ENCODE data around the gene GFRA4. TPM values are rescaled to one million over a fixed set of nuclear protein-coding genes. Genes with fewer than 3 reads are reported as not detected.

The GFRA4 gene
- total RNA-seq, 2 donors from 2014 or later: not detected

DNA sequence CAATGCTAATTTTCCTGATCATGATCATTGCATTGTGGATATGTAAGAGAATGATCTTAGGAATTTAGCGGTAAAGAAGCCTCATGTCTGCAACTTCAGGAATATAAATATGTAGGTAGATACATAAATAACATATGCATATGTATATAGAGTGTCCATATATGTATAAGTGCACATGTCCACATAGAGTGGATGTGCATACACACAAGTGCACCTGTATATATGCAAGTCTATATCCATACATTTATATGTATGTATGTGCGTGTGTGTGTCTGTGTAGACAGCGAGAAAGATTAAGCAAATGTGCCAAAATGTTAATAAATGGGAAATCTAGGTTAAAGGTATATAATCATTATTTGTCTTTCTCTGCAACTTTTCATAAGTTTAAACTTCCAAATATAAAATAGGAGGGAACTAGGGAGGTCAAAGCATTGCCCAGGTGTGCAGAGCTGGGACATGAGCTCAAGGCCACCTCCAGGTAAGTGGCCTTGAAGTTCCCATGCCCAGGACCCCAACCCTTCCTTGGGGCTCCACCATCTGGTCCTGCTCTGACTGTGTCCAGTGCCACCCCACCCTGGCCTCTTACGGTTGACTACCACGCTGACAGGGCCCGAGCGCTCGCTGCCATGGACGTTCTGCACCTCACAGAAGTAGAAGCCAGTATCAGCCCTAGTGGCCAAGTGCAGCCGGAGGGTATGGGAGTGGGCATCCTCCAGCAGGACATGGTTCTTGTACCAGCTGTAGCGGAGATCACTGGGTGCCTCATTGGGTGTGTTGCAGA lies 39.6 kb upstream of the GFRA4 start:
- no peak overlapping the region for H3K4me3 ChIP-seq
- H3K9ac ChIP-seq (ENCODE audit: low read depth in 2 of 2, low read length in 2 of 2): no peak overlapping the region
- no peak overlapping the region for H3K27ac ChIP-seq
- H3K4me1 ChIP-seq: no peaks in the 10 kb centered on the region
- TF ChIP-seq, protein P1, sequence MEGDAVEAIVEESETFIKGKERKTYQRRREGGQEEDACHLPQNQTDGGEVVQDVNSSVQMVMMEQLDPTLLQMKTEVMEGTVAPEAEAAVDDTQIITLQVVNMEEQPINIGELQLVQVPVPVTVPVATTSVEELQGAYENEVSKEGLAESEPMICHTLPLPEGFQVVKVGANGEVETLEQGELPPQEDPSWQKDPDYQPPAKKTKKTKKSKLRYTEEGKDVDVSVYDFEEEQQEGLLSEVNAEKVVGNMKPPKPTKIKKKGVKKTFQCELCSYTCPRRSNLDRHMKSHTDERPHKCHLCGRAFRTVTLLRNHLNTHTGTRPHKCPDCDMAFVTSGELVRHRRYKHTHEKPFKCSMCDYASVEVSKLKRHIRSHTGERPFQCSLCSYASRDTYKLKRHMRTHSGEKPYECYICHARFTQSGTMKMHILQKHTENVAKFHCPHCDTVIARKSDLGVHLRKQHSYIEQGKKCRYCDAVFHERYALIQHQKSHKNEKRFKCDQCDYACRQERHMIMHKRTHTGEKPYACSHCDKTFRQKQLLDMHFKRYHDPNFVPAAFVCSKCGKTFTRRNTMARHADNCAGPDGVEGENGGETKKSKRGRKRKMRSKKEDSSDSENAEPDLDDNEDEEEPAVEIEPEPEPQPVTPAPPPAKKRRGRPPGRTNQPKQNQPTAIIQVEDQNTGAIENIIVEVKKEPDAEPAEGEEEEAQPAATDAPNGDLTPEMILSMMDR (IDR thresholded peaks at IDR 0.05): no peak
- no peak for DNase-seq
- H3K9me3 ChIP-seq: no peaks in the 10 kb centered on the region
- H3K36me3 ChIP-seq: no peaks in the 10 kb centered on the region
- intact Hi-C loops (cut with DNase I): no loop called here
- no peaks in the 10 kb centered on the region for H3K27me3 ChIP-seq

DNA sequence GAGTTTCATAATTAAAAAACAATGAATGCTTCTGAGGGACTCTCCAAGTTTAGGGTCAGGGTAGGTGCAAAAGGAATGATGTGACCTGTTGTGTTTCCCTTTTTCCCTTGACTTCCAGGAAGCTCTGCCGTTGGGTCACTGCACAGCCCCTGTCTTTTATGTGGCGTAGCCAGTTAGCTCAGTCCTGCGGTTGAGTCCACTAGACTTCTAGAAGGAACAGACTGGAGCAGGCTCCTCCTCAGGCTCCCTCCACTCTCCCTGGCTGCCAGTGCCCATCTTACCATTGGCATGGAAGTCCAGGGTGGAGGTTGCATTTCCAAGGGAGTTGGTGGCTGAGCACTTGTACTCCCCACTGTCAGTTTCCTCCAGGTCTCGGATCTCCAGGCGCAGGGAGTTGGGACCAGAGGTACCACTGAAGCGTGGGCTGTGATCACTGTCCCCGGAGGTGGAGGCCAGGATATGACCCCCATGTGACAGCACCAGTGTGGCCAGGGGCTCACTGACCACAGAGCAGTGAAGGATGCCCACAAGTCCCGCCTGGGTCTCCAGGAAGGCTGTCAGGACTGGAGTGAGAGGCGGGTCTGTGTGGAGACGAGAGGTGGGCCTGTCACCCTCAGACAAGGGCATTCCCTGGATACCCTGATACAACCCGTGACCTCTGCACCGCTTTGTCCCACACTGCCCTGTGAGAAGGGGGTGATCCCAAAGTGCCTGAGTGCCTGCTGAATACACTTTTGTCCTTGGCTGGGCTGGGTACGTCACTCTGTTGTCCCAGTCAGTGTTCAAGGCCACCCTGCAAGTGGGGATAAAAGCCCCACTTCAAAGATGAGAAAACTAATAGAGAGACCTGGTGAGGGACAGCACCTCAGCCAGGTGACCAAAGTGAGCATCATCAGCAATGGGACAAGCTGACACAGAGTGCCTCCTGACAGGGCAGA lies 38.1 kb upstream of the GFRA4 start:
- no peak for DNase-seq
- no peaks in the 10 kb centered on the region for H3K4me1 ChIP-seq
- no peaks in the 10 kb centered on the region for H3K9me3 ChIP-seq
- H3K27me3 ChIP-seq: no peaks in the 10 kb centered on the region
- H3K27ac ChIP-seq: no peak overlapping the region
- no peaks in the 10 kb centered on the region for H3K36me3 ChIP-seq
- no peak overlapping the region for H3K4me3 ChIP-seq
- intact Hi-C loops (cut with DNase I): no loop called here
- TF ChIP-seq, protein P1 (IDR thresholded peaks at IDR 0.05): no peak
- H3K9ac ChIP-seq (ENCODE audit: low read depth in 2 of 2, low read length in 2 of 2): no peak overlapping the region

DNA sequence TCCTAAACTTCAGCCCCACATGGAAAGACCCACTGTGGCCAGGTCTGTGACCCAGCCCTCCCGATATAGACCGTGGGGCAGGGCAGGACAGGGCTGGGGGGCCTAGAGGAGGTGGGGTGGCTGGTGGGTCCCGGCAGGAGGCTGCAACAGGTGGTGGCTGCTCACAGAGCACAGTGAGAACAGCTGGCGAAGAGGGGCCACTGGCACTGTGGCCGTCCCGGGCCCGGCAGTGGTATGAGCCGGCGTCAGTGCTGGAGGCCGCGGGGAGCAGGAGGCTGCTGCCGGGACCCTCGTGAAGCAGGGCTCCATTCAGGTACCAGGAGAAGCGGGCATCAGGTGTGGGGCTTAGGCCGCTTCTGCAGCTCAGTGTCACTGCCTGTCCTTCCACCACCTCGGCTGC lies 35.8 kb upstream of the GFRA4 start:
- no peaks in the 10 kb centered on the region for H3K9me3 ChIP-seq
- H3K4me1 ChIP-seq: no peaks in the 10 kb centered on the region
- no peaks in the 10 kb centered on the region for H3K27me3 ChIP-seq
- TF ChIP-seq, protein P1 (IDR thresholded peaks at IDR 0.05): no peak
- H3K27ac ChIP-seq: no peak overlapping the region
- intact Hi-C loops (cut with DNase I): no loop called here
- H3K4me3 ChIP-seq: no peak overlapping the region
- DNase-seq: no peak
- H3K9ac ChIP-seq (ENCODE audit: low read depth in 2 of 2, low read length in 2 of 2): no peak overlapping the region
- no peaks in the 10 kb centered on the region for H3K36me3 ChIP-seq

DNA sequence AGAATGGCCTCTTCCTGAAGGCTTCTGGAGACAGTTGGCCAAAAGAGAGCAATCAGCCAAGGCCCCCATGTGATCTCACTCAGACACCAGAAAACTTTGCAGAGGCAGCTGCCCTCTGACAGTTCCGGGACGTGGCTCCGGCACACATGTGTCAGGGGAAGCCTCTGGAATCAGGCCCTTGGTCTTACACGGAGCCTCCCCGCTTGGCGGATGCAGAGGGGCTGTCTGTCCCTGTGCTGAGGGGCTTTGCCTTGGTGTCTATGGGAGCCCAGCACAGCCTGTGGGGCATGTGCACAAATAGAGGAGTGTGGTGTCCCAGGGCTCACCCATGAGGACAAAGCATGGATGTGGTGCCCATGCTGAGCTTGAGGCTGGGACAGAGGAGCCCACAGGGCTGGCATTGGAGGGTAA lies 35.4 kb upstream of the GFRA4 start:
- no peak overlapping the region for H3K27ac ChIP-seq
- H3K4me1 ChIP-seq: no peaks in the 10 kb centered on the region
- H3K9me3 ChIP-seq: no peaks in the 10 kb centered on the region
- H3K36me3 ChIP-seq: no peaks in the 10 kb centered on the region
- no peaks in the 10 kb centered on the region for H3K27me3 ChIP-seq
- no peak for DNase-seq
- intact Hi-C loops (cut with DNase I): no loop called here
- TF ChIP-seq, protein P1 (IDR thresholded peaks at IDR 0.05): no peak
- no peak overlapping the region for H3K4me3 ChIP-seq
- no peak overlapping the region for H3K9ac ChIP-seq (ENCODE audit: low read depth in 2 of 2, low read length in 2 of 2)

DNA sequence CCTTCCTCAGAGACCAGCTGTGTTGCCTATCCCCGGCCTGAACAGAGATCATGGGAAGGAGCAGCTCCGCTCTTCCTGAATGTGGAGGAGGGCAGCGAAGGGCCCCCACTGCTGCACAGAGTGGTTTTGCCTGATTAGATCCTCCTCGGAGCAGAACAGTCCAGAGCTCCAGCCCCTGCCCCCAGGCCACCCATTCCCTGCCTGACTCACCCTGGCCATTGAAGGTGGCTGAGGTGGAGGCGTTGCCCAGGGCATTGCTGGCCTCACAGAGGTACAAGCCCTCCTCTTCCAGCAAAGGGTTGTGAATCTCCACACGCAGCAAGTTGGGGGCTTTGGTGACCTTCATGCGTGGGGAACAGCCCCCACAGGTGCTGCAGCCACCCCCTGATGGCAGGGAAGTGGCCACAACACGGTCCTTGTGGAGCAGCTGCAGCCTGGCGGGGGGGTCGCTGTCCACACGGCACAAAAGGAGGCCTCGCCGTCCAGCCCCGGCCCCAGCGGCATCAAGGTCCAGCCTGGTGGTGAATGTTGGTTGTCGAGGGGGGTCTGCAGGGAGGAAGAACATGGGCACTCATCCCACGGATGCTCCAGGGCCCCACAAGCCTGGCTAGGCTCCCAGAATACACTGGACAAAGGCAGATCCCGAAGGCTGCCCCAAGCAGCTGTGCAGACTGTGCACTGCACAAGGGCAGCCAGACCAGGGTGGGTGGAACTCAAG lies 34.5 kb upstream of the GFRA4 start:
- TF ChIP-seq, protein P1 (IDR thresholded peaks at IDR 0.05): no peak
- no peak overlapping the region for H3K27ac ChIP-seq
- H3K9ac ChIP-seq (ENCODE audit: low read depth in 2 of 2, low read length in 2 of 2): no peak overlapping the region
- no peaks in the 10 kb centered on the region for H3K9me3 ChIP-seq
- no peak for DNase-seq
- no peak overlapping the region for H3K4me3 ChIP-seq
- intact Hi-C loops (cut with DNase I): no loop called here
- H3K4me1 ChIP-seq: no peaks in the 10 kb centered on the region
- no peaks in the 10 kb centered on the region for H3K27me3 ChIP-seq
- H3K36me3 ChIP-seq: no peaks in the 10 kb centered on the region
